Spleen (tissue), 11 donors: ENCODE data around the gene LDB2. TPM values are rescaled to one million over a fixed set of nuclear protein-coding genes. Genes with fewer than 3 reads are reported as not detected.

ENCODE experiments used
- DNase-seq: peaks from one replicate; pipeline ENCODE4 v3.0.0-alpha.2; 2020
- H3K27ac ChIP-seq, 8 donors: fragments of 200-600 bp; sonication (generic) in 7 of 8; 1 replicate in 4 of 8; 2 replicates in 4 of 8; pipeline versions ENCODE4 v1.5.0 to v1.8.0; 2016 to 2021; ENCODE audit warnings: inconsistent platforms in 4 of 8, mild to moderate bottlenecking in 4 of 8, moderate library complexity in 1 of 8
- H3K27me3 ChIP-seq, 7 donors: fragments of 200-600 bp; sonication (generic) in 6 of 7; replicated peaks in 1 of 7; 1 replicate in 4 of 7; 2 replicates in 3 of 7; pipeline versions ENCODE4 v1.5.0 to v1.8.0; 2016 to 2021; ENCODE audit warnings: inconsistent platforms in 3 of 7, mild to moderate bottlenecking in 1 of 7
- H3K36me3 ChIP-seq, 6 donors: fragments of 200-600 bp; sonication (generic) in 5 of 6; 1 replicate in 4 of 6; 2 replicates in 2 of 6; pipeline versions ENCODE4 v1.5.0 to v1.8.0; 2016 to 2021; ENCODE audit warnings: inconsistent platforms in 2 of 6
- H3K4me1 ChIP-seq, 6 donors: fragments of 200-600 bp; sonication (generic) in 5 of 6; 1 replicate in 3 of 6; 2 replicates in 3 of 6; pipeline versions ENCODE4 v1.5.0 to v1.8.0; 2016 to 2021; ENCODE audit warnings: inconsistent platforms in 3 of 6
- H3K4me3 ChIP-seq, 8 donors: fragments of 200-600 bp; sonication (generic) in 7 of 8; 1 replicate in 4 of 8; 2 replicates in 4 of 8; pipeline versions ENCODE4 v1.5.0 to v1.8.0; 2016 to 2021; ENCODE audit warnings: inconsistent platforms in 4 of 8, mild to moderate bottlenecking in 4 of 8, moderate library complexity in 2 of 8
- H3K9me3 ChIP-seq, 8 donors: fragments of 200-600 bp; sonication (generic) in 7 of 8; 1 replicate in 4 of 8; 2 replicates in 4 of 8; pipeline versions ENCODE4 v1.5.0 to v1.8.0; 2016 to 2021; ENCODE audit warnings: inconsistent platforms in 4 of 8
- CTCF ChIP-seq, 11 experiments: fragments of 200-600 bp in 7 of 11; fragments of 450-650 bp in 4 of 11; sonication (generic) in 4 of 11; IDR thresholded peaks in 8 of 11; conservative IDR thresholded peaks in 3 of 11; 1 replicate in 7 of 11; 2 replicates in 4 of 11; pipeline versions ENCODE4 v1.4.0 to v1.8.0; 2016 to 2021; ENCODE audit warnings: antibody characterized with exemption in 11 of 11, inconsistent platforms in 4 of 11, mild to moderate bottlenecking in 1 of 11
- POLR2A ChIP-seq, 3 donors: fragments of 450-650 bp; IDR thresholded peaks; one replicate each; pipeline ENCODE4 v1.5.1; 2017; ENCODE audit warnings: antibody characterized with exemption in 3 of 3, mild to moderate bottlenecking in 1 of 3
- POLR2AphosphoS5 ChIP-seq, 3 donors: sonication (generic); formaldehyde crosslinking; IDR thresholded peaks; one replicate each; pipeline ENCODE4 v1.5.1; 2017; ENCODE audit warnings: antibody characterized with exemption in 3 of 3
- WGBS, 5 donors: extraction: QIAGEN DNeasy Blood & Tissue Kit in 3 of 5; methylation state at CpG; one replicate each; pipeline versions ENCODE4 v1.1.5 to v1.1.7; 2013 to 2018; 5-methylcytosine and 5-hydroxymethylcytosine counted together
- intact Hi-C: fragments of 100-400 bp; cut with DNase I; formaldehyde crosslinking; loops from one replicate; pipeline ENCODE4 v1.15.0; 2023; ENCODE audit warnings: low total_unique reads
- polyA plus RNA-seq, 3 donors: library from polyadenylated mRNA; stranded (reverse); fragments of 200-250 nt; gene quantifications; one replicate each; pipeline ENCODE4 v1.2.1, GENCODE V29; 2013
- total RNA-seq, 7 donors: library from RNA; depleted of rRNA in 3 of 7; stranded (reverse); fragments of >200 nt in 3 of 7; fragmentation: NEBNext Ultra II Directional in 4 of 7; extraction: Animal tissue kit (Norgen Biotek cat#: 25700) in 4 of 7; gene quantifications; one replicate each; pipeline versions ENCODE4 v1.1.0 to v1.2.1, GENCODE V29; 2016 to 2021
- donor health status: healthy with polysubstance abuse.
- donor health status: DM: no; HTN: no; CAD: no; lungs with moderate emphysema.
- donor health status: DM: no; HTN: no; CAD: no.
- donor health status: Bipolar disorder and iron deficiency.
- donor health status: healthy.
- donor health status: DM: no; HTN: no; CAD: no.
- donor health status: DM: yes; HTN: yes; CAD: no.

The LDB2 gene
- total and polyA plus RNA-seq, 10 donors = 24.1 to 257 (median 142) TPM

DNA sequence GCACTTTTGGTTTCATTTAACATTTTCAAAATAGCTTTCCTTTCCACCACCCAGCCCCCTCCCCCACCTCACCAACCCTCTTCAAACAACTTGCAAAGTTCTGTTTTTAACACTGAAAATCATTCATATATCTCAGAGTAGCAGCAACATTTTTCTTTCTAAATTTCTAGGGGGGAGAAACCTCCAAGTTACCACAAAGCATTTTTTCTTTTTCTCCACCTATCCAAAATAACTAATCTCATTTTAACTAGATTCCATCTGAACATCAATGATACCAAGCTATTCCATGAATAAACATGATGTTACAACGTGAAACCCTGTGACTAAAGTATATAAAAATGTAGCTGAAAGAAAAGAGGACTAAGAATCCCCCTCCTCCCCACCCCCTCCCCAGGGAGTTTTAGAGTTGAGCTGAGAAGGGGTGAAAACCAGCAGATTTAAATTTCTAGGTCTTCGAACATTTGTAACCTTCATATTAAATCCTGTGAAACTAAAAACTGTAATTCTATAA is 5.2 kb downstream of the LDB2 start:
- H3K36me3 ChIP-seq = peaks cover 0 to 2% (median 0%) of the 10 kb centered on the region in 6 donors
- TF ChIP-seq POLR2AphosphoS5 (IDR thresholded peaks at IDR 0.05) = no peak
- no peak for TF ChIP-seq POLR2A (IDR thresholded peaks at IDR 0.05)
- TF ChIP-seq CTCF (IDR thresholded peaks at IDR 0.05 in 8 of 11, conservative IDR thresholded peaks at IDR 0.05 in 3 of 11) = no peak
- intact Hi-C loops = no loop called here
- WGBS, 5 donors = 3 to 7% (median 3%) methylated on average over 2 of the region's 2 CpGs
- H3K27ac ChIP-seq = peak overlapping the region; percentile 17 to 85 (median 77)
- peaks cover 0 to 6% (median 0%) of the 10 kb centered on the region in 7 donors for H3K27me3 ChIP-seq
- H3K4me3 ChIP-seq = peak overlapping the region in 5 of 8 donors; percentile 8 to 73 (median 17)
- peaks cover 3 to 60% (median 37%) of the 10 kb centered on the region in 6 donors for H3K4me1 ChIP-seq
- H3K9me3 ChIP-seq = no peaks in the 10 kb centered on the region
- no peak for DNase-seq

DNA sequence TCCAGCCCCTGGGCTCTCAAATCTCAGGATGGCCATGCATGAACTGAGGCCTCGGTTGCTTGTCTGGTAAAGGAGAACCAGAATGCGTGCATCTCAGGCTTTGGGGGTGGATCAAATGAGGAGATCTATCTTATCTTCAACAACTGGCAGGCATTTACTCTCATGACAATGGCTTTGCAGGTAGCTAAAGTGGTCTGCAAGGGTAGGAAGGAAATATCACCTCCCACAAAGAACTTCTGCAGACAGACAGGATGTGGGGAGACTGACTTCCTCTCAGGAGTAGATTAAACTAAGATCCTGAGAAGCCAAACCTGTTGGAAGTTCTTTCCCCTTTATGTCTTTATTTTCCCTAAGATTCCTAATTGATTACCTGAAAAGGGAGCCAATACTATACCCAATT is 7.8 kb downstream of the LDB2 start:
- H3K27me3 ChIP-seq = no peaks in the 10 kb centered on the region
- no peaks in the 10 kb centered on the region for H3K9me3 ChIP-seq
- TF ChIP-seq POLR2AphosphoS5 (IDR thresholded peaks at IDR 0.05) (no peak), CTCF (IDR thresholded peaks at IDR 0.05 in 8 of 11, conservative IDR thresholded peaks at IDR 0.05 in 3 of 11) (no peak), POLR2A (IDR thresholded peaks at IDR 0.05) (no peak)
- WGBS, 5 donors = 22 to 68% (median 43%) methylated on average over 2 of the region's 2 CpGs
- intact Hi-C loops = no loop called here
- H3K4me1 ChIP-seq = peaks cover 3 to 60% (median 37%) of the 10 kb centered on the region in 6 donors
- H3K27ac ChIP-seq = peak overlapping the region in 6 of 8 donors; percentile 9 to 60 (median 45)
- H3K36me3 ChIP-seq = peaks cover 0 to 7% (median 0%) of the 10 kb centered on the region in 6 donors
- H3K4me3 ChIP-seq = peak overlapping the region in 1 of 8 donors; percentile 27
- DNase-seq = no peak

- 65 to 80% (median 71%) methylated on average over 3 of the region's 3 CpGs for WGBS, 5 donors
- peaks cover 3 to 58% (median 34%) of the 10 kb centered on the region in 6 donors for H3K4me1 ChIP-seq
- H3K9me3 ChIP-seq = no peaks in the 10 kb centered on the region
- no peak for DNase-seq
- intact Hi-C loops = no loop called here
- peaks cover 0 to 7% (median 0%) of the 10 kb centered on the region in 6 donors for H3K36me3 ChIP-seq
- no peaks in the 10 kb centered on the region for H3K27me3 ChIP-seq
- H3K4me3 ChIP-seq = peak overlapping the region in 1 of 8 donors; percentile 27
- peak overlapping the region in 5 of 8 donors; percentile 9 to 60 (median 44) for H3K27ac ChIP-seq
- TF ChIP-seq CTCF (IDR thresholded peaks at IDR 0.05 in 8 of 11, conservative IDR thresholded peaks at IDR 0.05 in 3 of 11) = no peak
- no peak for TF ChIP-seq POLR2AphosphoS5 (IDR thresholded peaks at IDR 0.05)
- TF ChIP-seq POLR2A (IDR thresholded peaks at IDR 0.05) = no peak
These were observed 8.5 kb downstream of the LDB2 start for GRCh38 chr4:16889945-16890344.

GRCh38 chr4:16887887-16888286 is 10.6 kb downstream of the LDB2 start:
- Histone ChIP-seq H3K27me3 (no peaks in the 10 kb centered on the region), H3K9me3 (no peaks in the 10 kb centered on the region)
- intact Hi-C loops = no loop called here

More at GRCh38 chr4:16887887-16888286, 10.6 kb downstream of the LDB2 start:
- no peak for TF ChIP-seq POLR2AphosphoS5 (IDR thresholded peaks at IDR 0.05)
- TF ChIP-seq CTCF (IDR thresholded peaks at IDR 0.05 in 8 of 11, conservative IDR thresholded peaks at IDR 0.05 in 3 of 11) = no peak
- TF ChIP-seq POLR2A (IDR thresholded peaks at IDR 0.05) = no peak
- peaks cover 0 to 7% (median 0%) of the 10 kb centered on the region in 6 donors for H3K36me3 ChIP-seq
- no peak overlapping the region for H3K4me3 ChIP-seq
- H3K4me1 ChIP-seq = peaks cover 3 to 40% (median 27%) of the 10 kb centered on the region in 6 donors
- H3K27ac ChIP-seq = no peak overlapping the region
- DNase-seq = no peak
- WGBS, 5 donors = 73 to 88% (median 81%) methylated on average over 4 of the region's 4 CpGs
